MM.1S (cell line): ENCODE results near the gene CCDC87.

Experiments
- CTCF ChIP-seq: fragments of 300-600 bp; sonication (generic); IDR thresholded peaks from 2 replicates; pipeline ENCODE4 v1.5.1; 2016; ENCODE audit warnings: antibody characterized with exemption, low read length, mixed read lengths
- EZH2 ChIP-seq: fragments of 300-600 bp; sonication (generic); optimal IDR thresholded peaks from 2 replicates; pipeline ENCODE3; 2017; ENCODE audit warnings: low read depth, mild to moderate bottlenecking, antibody characterized with exemption, low read length, mixed read lengths
- EZH2phosphoT487 ChIP-seq: fragments of 300-600 bp; sonication (generic); IDR thresholded peaks from 2 replicates; pipeline ENCODE4 v1.6.1; 2018; ENCODE audit warnings: antibody characterized with exemption, low read length

- TF ChIP-seq CTCF (no peak), EZH2 (no peak), EZH2phosphoT487 (no peak)
These were observed 32.3 kb upstream of the CCDC87 start for GRCh38 chr11:66625041-66625751.
